K562 treated with DMSO at 1 percent for 4 hours (cell line): ENCODE measurements around the gene BPIFB3. TPM values are rescaled to one million over a fixed set of nuclear protein-coding genes. Genes with fewer than 3 reads are reported as not detected.

ENCODE experiments used
- total RNA-seq: library from RNA; unstranded; fragments of 300-600 nt; gene quantifications from 2 replicates; pipeline ENCODE4 v1.2.3, GENCODE V29; 2022; ENCODE audit not compliant: insufficient read depth

The BPIFB3 gene, protein sequence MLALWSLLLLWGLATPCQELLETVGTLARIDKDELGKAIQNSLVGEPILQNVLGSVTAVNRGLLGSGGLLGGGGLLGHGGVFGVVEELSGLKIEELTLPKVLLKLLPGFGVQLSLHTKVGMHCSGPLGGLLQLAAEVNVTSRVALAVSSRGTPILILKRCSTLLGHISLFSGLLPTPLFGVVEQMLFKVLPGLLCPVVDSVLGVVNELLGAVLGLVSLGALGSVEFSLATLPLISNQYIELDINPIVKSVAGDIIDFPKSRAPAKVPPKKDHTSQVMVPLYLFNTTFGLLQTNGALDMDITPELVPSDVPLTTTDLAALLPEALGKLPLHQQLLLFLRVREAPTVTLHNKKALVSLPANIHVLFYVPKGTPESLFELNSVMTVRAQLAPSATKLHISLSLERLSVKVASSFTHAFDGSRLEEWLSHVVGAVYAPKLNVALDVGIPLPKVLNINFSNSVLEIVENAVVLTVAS
- total RNA-seq = not detected in 2 replicates

DNA sequence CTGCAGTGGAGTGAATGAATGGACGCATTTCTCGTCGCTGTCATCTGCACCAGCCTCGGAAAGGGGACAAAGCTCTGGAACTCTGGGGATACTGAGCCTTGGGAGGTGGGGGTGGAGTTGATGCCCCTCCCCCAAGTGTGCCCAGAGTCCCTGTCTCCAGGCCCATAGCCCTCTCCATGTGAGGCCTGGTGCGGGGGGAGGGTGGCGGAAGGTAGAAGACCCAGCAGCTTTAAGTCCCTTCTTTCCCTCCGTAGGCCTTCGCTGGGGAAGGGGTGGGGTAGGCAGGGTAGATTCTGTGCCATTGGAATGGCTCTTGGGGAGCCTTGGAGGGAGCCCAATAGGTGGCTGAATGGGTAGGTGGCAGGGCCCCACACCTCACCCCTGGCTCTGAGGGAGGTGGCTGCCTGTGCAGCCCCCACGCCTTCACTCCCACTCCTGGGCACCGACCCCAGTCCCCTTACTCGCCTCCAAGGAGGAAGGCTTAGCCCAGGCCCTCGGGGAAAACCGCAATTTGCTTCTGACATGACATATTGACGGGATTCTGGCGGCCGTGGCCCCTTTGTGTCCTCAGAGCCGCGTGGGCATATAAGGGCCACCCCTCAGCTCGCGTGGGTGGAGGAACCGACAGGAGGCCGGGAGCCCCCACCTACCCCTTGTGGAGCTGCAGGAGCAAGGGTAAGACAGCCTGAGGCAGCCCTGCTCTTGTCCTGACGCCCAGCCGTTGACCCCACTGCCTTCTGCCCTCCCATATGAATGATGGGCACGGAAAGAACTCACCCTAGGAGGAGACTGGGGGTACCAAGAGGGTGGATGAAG lies at the start of gene BPIFB3:
Gene BPIFB3 (plus strand): TSS at position 613 of the 816 bp plus-strand sequence. CDS start 1,533 bp downstream, outside the sequence.

GRCh38 chr20:33004141-33004751 lies 49.5 kb upstream of the BPIFB3 start, which contains the start of gene SUN5:
TSS of gene SUN5 (minus strand) at chr20:33004433. CDS start at chr20:33004340, 93 bp downstream.

DNA sequence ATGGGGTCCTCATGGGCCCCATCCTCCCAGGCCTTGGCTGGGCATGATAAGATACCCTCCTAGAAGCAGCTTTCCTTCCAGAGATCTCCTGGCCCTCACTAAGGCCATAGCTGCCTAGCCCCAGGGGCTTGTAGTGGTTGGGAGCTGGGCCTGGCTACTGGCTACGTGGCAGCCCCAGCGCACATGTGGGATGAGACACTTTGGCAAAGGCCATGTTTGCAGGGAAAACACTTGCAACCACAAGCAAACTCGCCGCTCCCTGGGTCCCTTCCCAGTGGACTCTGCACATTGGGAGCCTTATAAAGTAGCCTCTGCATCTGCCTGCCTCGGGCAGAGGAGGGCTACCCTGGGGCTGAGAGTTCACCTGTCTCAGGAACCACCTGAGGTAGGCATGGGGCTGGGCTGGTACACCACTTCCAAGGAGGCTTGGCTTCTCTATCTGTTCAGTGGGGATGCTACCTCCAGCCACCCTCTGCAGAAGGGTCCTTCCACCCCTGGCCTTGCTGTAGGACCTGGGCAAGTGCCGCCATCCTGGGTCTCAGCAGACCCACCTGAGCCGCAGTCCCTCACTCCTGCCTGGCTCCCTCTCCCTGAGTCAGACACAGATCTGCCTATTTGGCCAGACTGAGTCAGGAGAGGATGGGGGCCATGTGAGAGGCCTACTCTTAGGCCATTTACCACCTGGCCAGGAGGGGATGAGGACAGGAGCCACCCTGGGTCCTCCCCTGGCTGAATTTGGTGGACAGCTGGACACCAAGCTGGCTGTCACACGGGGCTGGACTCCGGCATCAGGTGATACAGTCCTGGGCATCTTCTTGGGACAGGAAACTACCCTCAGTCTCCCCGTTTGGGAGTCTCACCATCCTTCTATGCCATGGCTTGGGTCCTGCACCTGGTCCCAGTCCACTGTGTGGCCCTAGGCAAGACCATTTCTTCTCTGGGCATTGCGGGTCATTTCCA lies 46.0 kb upstream of the BPIFB3 start, which contains the start of gene BPIFB2:
Gene BPIFB2 (plus strand): TSS at position 329 of the 960 bp plus-strand sequence. CDS start 871 bp downstream, outside the sequence.

DNA sequence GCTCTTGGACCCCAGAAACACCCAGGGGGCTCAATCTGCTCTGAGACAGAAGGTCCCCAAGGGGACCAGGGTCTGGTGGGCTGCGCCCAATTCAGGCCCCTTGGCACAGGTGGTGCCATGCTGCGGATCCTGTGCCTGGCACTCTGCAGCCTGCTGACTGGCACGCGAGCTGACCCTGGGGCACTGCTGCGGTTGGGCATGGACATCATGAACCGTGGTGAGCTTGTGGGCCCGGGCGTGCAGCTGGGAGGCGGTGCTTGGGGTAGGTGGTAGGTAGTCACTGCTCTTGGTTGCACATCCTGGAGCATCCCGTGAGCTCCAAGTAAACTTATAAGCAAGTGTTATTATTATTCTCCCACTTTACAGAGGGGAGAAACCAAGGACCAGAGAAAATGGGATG lies 22.2 kb upstream of the BPIFB3 start, which contains the start of gene BPIFB6:
Gene BPIFB6 (plus strand): TSS at position 118 of the 400 bp plus-strand sequence. CDS start 0 bp downstream, at position 118.

GRCh38 chr20:33079259-33079658 lies 25.6 kb downstream of the BPIFB3 start, which contains the start of gene BPIFB4:
TSS of gene BPIFB4 (plus strand) at chr20:33079643. CDS start at chr20:33081527, 1,884 bp downstream.

Other genes with a start within 250 kb of the BPIFB3 start
- 86.2 and 91.5 TPM in 2 replicates for gene MAPRE1, start 233.9 kb upstream of the BPIFB3 start, total RNA-seq
- not detected in 2 replicates for gene EFCAB8, start 195.0 kb upstream of the BPIFB3 start, total RNA-seq
- gene SUN5, start 49.5 kb upstream of the BPIFB3 start, total RNA-seq = not detected in 2 replicates
- gene BPIFB2, start 46.2 kb upstream of the BPIFB3 start, total RNA-seq = not detected in 2 replicates
- gene BPIFB6, start 22.3 kb upstream of the BPIFB3 start, total RNA-seq = not detected in 2 replicates
- not detected in 2 replicates for gene BPIFB4, start 25.7 kb downstream of the BPIFB3 start, total RNA-seq
- not detected in 2 replicates for gene BPIFA2, start 114.3 kb downstream of the BPIFB3 start, total RNA-seq
- gene BPIFA3, start 163.4 kb downstream of the BPIFB3 start, total RNA-seq = not detected in 2 replicates
- not detected in 2 replicates for gene BPIFA1, start 182.1 kb downstream of the BPIFB3 start, total RNA-seq
- gene BPIFB1, start 229.3 kb downstream of the BPIFB3 start, total RNA-seq = not detected in 2 replicates